Stimulated activated CD4-positive, alpha-beta T cell treated with anti-CD3 and anti-CD28 coated beads, Interleukin-1b, Interleukin-23, amount 100 ng/mL, for 24 hours (primary cell): ENCODE data around the gene BIRC3.
"Not testable (repeated sequence)": the region's sequence is repeated elsewhere in the genome, so short reads cannot be mapped to it uniquely, and the experiment has no call there.

Experiments
- DNase-seq, 4 experiments: peaks; one replicate each; pipeline ENCODE4 v3.0.0-alpha.2; 2020; ENCODE audit warnings: low read depth in 4 of 4, low spot score in 1 of 4

The BIRC3 gene

GRCh38 chr11:102368472-102368871 is 51.2 kb downstream of the BIRC3 start:
- DNase-seq: no peak

DNA sequence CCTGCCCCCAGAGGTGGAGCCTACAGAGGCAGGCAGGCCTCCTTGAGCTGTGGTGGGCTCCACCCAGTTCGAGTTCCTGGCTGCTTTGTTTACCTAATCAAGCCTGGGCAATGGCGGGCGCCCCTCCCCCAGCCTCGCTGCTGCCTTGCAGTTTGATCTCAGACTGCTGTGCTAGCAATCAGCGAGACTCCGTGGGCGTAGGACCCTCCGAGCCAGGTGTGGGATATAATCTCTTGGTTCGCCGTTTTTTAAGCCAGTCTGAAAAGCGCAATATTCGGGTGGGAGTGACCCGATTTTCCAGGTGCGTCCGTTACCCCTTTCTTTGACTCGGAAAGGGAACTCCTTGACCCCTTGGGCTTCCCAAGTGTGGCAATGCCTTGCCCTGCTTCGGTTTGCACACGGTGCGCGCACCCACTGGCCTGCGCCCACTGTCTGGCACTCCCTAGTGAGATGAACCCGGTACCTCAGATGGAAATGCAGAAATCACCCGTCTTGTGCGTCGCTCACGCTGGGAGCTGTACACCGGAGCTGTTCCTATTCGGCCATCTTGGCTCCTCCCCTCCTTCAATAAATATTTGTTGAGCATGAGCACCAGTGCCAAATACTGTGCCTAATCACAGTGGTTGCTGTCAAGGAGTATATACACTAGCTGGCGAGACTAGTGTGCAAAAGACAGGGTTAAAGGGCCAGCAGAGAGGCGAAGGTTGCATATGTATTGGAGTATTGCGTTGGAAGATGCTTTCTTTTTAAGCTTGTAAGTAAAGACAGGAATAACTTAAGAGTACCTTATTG is 57.5 kb downstream of the BIRC3 start:
- DNase-seq: not testable (repeated sequence)

GRCh38 chr11:102375720-102376399 is 58.6 kb downstream of the BIRC3 start:
- DNase-seq: no peak

DNA sequence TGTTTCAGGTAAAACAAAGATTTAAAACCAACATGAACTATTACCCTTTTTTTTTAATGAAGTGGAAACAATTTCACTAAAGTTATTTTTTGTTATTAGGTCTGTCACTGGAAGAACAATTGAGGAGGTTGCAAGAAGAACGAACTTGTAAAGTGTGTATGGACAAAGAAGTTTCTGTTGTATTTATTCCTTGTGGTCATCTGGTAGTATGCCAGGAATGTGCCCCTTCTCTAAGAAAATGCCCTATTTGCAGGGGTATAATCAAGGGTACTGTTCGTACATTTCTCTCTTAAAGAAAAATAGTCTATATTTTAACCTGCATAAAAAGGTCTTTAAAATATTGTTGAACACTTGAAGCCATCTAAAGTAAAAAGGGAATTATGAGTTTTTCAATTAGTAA is 60.6 kb downstream of the BIRC3 start:
- no peak for DNase-seq

GRCh38 chr11:102378818-102379217 is 61.5 kb downstream of the BIRC3 start:
- no peak for DNase-seq

- DNase-seq: no peak
These were observed 65.1 kb downstream of the BIRC3 start for GRCh38 chr11:102382384-102382783.

DNA sequence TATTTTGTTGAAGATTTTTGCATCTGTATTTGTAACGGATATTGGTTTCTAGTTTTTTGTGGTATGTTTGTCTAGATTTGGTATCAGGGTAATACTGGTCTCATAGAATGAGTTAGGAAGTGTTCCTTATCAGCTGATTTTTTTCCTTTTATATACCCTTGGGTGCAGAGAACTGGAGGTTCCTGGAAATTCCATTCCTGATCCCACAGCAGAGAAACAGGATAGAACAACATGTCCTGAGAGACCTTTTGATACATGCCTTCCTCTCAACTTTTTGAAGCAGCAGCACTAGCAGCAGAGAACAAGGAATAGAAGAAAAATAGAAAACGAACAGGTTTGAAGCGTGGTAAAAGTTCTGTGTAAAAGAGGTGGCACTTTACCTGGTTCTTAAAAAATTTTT is 66.6 kb downstream of the BIRC3 start:
- no peak for DNase-seq

DNA sequence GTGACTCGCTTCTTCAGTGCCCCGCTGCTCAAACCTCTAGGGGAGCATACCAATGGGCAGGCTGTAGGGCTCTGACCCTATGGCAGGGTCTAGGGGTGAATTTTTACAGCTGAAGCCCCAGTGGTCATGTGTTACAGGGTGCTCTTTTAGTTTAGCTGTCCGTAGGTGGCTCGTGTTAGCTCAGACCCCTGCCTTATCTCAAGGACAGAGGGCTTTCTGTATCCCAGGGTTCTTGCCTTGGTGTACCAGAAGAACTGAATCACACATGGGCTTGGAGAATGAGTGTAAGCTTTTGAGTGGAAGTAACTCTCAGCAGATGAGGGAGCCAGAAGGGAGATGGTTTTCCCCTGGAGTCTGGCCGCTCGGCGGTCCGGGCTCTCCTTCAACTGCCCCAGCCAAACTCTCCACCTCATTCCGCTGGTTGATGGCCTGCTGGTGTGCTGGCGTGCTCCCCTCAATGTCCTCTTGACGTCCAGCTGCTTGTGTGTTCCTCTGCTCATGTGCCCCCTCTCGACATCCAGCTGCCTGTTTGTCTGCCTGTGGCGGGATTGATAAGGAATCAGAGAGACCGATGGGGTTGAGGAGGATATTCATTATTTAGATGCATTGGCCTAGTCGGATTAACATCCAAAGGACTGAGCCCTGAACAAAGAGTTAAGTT is 67.3 kb downstream of the BIRC3 start:
- DNase-seq: no peak

DNA sequence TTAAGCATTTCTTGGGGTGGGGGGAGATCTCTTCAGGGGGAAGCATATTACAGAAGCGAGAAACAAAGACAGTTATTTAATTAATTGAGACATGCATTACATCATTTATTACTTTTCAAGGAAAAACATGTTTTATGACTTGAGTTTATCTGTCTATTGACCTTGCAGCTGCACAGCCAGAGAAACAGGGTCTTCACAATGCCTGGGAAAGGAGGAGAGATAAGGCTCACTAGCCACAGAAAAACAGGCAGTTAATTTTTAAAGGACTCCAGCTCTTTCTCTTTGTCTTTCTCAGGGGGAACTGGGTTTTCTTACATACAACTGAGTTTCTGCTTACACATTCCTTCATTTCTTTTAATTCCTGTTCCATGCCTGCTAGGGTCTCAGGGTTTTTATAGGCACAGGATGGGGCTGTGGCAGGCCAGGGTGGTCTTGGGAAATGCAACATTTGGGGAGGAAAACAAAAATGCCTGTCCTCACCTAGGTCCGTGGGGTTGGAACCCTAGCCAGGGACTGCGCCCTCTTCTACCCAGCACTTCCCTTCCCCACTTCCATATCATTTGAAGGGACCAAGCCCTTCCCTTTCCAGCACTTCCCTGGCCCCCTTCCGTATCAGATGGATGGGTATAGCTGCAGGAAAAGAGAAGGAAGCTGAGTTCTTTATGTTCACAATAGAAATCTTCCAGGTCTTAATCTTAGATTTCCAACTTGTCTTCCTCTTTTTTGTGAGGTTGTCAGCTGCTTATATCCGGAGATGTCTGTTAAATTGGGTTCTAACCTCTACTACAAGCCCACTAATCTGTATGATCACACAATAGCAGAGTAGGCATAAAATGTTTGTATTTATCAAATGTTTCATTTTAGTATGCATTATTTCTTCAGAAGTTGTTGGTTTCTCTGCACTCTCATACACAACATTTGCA is 68.1 kb downstream of the BIRC3 start:
- no peak for DNase-seq

GRCh38 chr11:102386136-102386734 is 69.0 kb downstream of the BIRC3 start:
- DNase-seq: no peak

DNA sequence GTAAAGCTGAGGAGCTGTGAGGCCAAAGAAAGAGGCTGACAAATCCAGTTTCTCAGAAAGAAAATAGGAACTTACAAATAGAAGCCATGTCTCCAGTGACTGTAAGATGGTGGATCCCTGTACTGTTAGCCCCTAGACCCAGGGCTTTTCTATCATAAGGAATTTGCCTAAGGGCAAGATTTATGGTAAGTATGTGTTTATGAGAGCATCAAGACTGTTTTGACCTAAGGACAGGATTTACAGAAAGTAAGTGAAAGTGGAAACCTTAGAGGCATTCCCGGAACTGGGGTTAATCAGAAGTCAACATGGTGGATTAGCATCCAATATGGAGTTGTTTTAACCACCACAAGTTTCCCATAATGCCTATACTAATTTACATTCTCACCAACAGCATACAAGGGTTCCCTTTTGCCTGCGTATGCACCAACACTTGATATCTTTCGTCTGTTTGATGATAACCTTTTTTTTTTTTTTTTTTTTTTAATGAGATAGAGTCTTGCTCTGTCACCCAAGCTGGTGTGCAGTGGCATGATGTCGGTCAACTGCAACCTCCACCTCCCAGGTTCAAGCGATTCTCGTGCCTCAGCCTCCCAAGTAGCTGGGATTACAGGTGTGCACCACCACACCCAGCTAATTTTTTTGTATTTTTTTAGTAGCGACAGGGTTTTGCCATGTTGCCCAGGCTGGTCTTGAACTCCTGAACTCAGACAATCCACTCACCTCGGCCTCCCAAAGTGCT is 69.9 kb downstream of the BIRC3 start:
- no peak for DNase-seq
